IMR-90 (cell line): ENCODE data around the gene RIMS4. TPM values are rescaled to one million over a fixed set of nuclear protein-coding genes. Genes with fewer than 3 reads are reported as not detected.

Experiments used
- ATAC-seq: fragments of 200-7000 bp; cut with Tn5 transposase; 2 replicates; pipeline ENCODE4 v1.9.1; 2020; ENCODE audit warnings: low read depth, mild to moderate bottlenecking, moderate library complexity
- BruUV-seq: library from RNA; stranded (reverse); fragments of 400-500 nt; replicated peaks from 2 replicates; lab custom pipeline; 2021; lab: Mats Ljungman, UMichigan
- CTCF ChIA-PET: fragments of 300-600 bp; formaldehyde crosslinking; extraction: SDS; loops from one replicate; lab custom pipeline; 2021; ENCODE audit warnings: antibody characterized with exemption; lab: Yijun Ruan, JAX
- POLR2A ChIA-PET: fragments of 300-600 bp; sonication (Branson Sonifier 250); formaldehyde crosslinking; loops from one replicate; lab custom pipeline; 2022; ENCODE audit warnings: antibody characterized with exemption; ENCODE audit not compliant: unreplicated experiment; lab: Charles Lee
- DNase-seq: peaks from one replicate; pipeline ENCODE4 v3.0.0; 2013
- H2AFZ ChIP-seq: replicated peaks from 2 replicates; pipeline ENCODE3; 2013; ENCODE audit warnings: low read length, mild to moderate bottlenecking; ENCODE audit not compliant: poor library complexity
- H2AK5ac ChIP-seq: 2 replicates; pipeline ENCODE4 v1.6.1; 2013; ENCODE audit warnings: low read depth, low read length, inconsistent platforms
- H2AK9ac ChIP-seq: replicated peaks from 2 replicates; pipeline ENCODE3; 2013; ENCODE audit warnings: mild to moderate bottlenecking, low read depth, low read length, moderate library complexity; ENCODE audit not compliant: poor library complexity
- H2BK120ac ChIP-seq: 2 replicates; pipeline ENCODE4 v1.6.1; 2013; ENCODE audit warnings: low read depth, low read length, inconsistent platforms
- H2BK15ac ChIP-seq: 3 replicates; pipeline ENCODE4 v1.6.1; 2013; ENCODE audit warnings: low read depth, low read length, inconsistent platforms
- H2BK20ac ChIP-seq: 2 replicates; pipeline ENCODE4 v1.6.1; 2013; ENCODE audit warnings: low read depth, mild to moderate bottlenecking, inconsistent platforms, low read length, moderate library complexity
- H2BK5ac ChIP-seq: 2 replicates; pipeline ENCODE4 v1.6.1; 2013; ENCODE audit warnings: mild to moderate bottlenecking, low read depth, low read length, inconsistent platforms; ENCODE audit not compliant: poor library complexity, severe bottlenecking
- H3K14ac ChIP-seq: replicated peaks from 2 replicates; pipeline ENCODE4 v1.6.1; 2013; ENCODE audit warnings: low read depth, low read length, inconsistent platforms
- H3K18ac ChIP-seq: 2 replicates; pipeline ENCODE4 v1.6.1; 2013; ENCODE audit warnings: low read depth, low read length, control low read depth
- H3K23ac ChIP-seq: 2 replicates; pipeline ENCODE4 v1.6.1; 2013; ENCODE audit warnings: low read depth, low read length, inconsistent platforms
- H3K27ac ChIP-seq: 2 replicates; pipeline ENCODE4 v1.5.1; 2013; ENCODE audit warnings: mild to moderate bottlenecking, control low read depth, low read length; ENCODE audit not compliant: insufficient read depth
- H3K27me3 ChIP-seq: 2 replicates; pipeline ENCODE4 v1.6.1; 2013; ENCODE audit warnings: low read length; ENCODE audit not compliant: control insufficient read depth, insufficient read depth
- H3K36me3 ChIP-seq: 2 replicates; pipeline ENCODE4 v1.6.1; 2013; ENCODE audit warnings: low read length, mixed read lengths; ENCODE audit not compliant: control insufficient read depth, insufficient read depth
- H3K4ac ChIP-seq: 2 replicates; pipeline ENCODE4 v1.6.1; 2013; ENCODE audit warnings: low read depth, low read length, inconsistent platforms
- H3K4me1 ChIP-seq: 2 replicates; pipeline ENCODE4 v1.6.1; 2013; ENCODE audit warnings: low read length, mixed read lengths; ENCODE audit not compliant: control insufficient read depth, insufficient read depth
- H3K4me2 ChIP-seq: 2 replicates; pipeline ENCODE4 v1.6.1; 2013; ENCODE audit warnings: low read depth, mild to moderate bottlenecking, control low read depth, low read length, moderate library complexity
- H3K4me3 ChIP-seq: 2 replicates; pipeline ENCODE4 v1.5.1; 2013; ENCODE audit warnings: low read depth, mild to moderate bottlenecking, control low read depth, low read length, moderate library complexity; ENCODE audit not compliant: insufficient read depth
- H3K56ac ChIP-seq: 2 replicates; pipeline ENCODE4 v1.6.1; 2013; ENCODE audit warnings: low read length, inconsistent platforms; ENCODE audit not compliant: insufficient read depth; ENCODE audit errors: extremely low read depth
- H3K79me1 ChIP-seq, 2 experiments: 2 replicates each; pipeline ENCODE4 v1.6.1; 2013; ENCODE audit warnings: low read length in 2 of 2, inconsistent platforms in 1 of 2, low read depth in 1 of 2
- H3K9ac ChIP-seq: 2 replicates; pipeline ENCODE4 v1.6.1; 2013; ENCODE audit warnings: low read depth, low read length, control low read depth
- H3K9me1 ChIP-seq: 2 replicates; pipeline ENCODE4 v1.6.1; 2013; ENCODE audit warnings: low read length, inconsistent platforms; ENCODE audit not compliant: insufficient read depth
- H3K9me3 ChIP-seq: 2 replicates; pipeline ENCODE4 v1.6.1; 2013; ENCODE audit warnings: low read length; ENCODE audit not compliant: control insufficient read depth, insufficient read depth
- H4K20me1 ChIP-seq: 2 replicates; pipeline ENCODE4 v1.6.1; 2013; ENCODE audit warnings: low read length, inconsistent platforms; ENCODE audit not compliant: insufficient read depth
- H4K5ac ChIP-seq: 2 replicates; pipeline ENCODE4 v1.6.1; 2013; ENCODE audit warnings: mild to moderate bottlenecking, low read depth, low read length, control low read depth
- H4K8ac ChIP-seq, 2 experiments: 2 replicates each; pipeline ENCODE4 v1.6.1; 2013; ENCODE audit warnings: low read depth in 2 of 2, low read length in 2 of 2, control low read depth in 1 of 2, inconsistent platforms in 1 of 2
- H4K91ac ChIP-seq: 2 replicates; pipeline ENCODE4 v1.6.1; 2013; ENCODE audit warnings: low read depth, low read length, inconsistent platforms; ENCODE audit not compliant: insufficient read depth
- CHD1 ChIP-seq: IDR thresholded peaks from 2 replicates; pipeline ENCODE4 v1.6.1; 2012; ENCODE audit warnings: low read depth, low read length, improper control_type of control experiment
- MAZ ChIP-seq: IDR thresholded peaks from 2 replicates; pipeline ENCODE4 v1.6.1; 2012; ENCODE audit warnings: low read depth, mild to moderate bottlenecking, low read length, improper control_type of control experiment, moderate library complexity, borderline replicate concordance
- POLR2A ChIP-seq: IDR thresholded peaks from 2 replicates; pipeline ENCODE4 v1.6.1; 2012; ENCODE audit warnings: mild to moderate bottlenecking, low read depth, low read length
- WGBS, 2 experiments: methylation state at CpG; one replicate each; pipeline versions ENCODE4 v1.1.5 to v1.1.7; 2013; ENCODE audit warnings: missing lambda C conversion rate in 2 of 2; ENCODE audit not compliant: insufficient read length in 1 of 2; ENCODE audit errors: extremely low coverage in 2 of 2; 5-methylcytosine and 5-hydroxymethylcytosine counted together
- dilution Hi-C: fragments of 300-500 bp; cut with HindIII; formaldehyde crosslinking; loops from one replicate; pipeline ENCODE4 v1.14.3; 2018; ENCODE audit warnings: low sequenced_read_pairs; ENCODE audit not compliant: unreplicated experiment
- in situ Hi-C: fragments of 300-500 bp; cut with MboI; formaldehyde crosslinking; loops from 3 replicates; pipeline ENCODE4 v1.14.3; 2019; ENCODE audit warnings: low sequenced_read_pairs, inconsistent platforms, mixed read lengths
- intact Hi-C: fragments of 100-400 bp; cut with micrococcal nuclease; formaldehyde crosslinking; loops from 2 replicates; pipeline ENCODE4 v1.10.0; 2022
- polyA plus RNA-seq, 3 experiments: library from polyadenylated mRNA; depleted of rRNA; stranded (reverse); fragments of >200 nt; gene quantifications; 2 replicates each; pipeline ENCODE4 v1.2.3, GENCODE V29; 2012; ENCODE audit warnings: low replicate concordance in 1 of 3
- total RNA-seq: library from RNA; depleted of rRNA; stranded (reverse); fragments of >200 nt; gene quantifications from 2 replicates; pipeline ENCODE4 v1.2.3, GENCODE V29; 2012

Gene RIMS4
- total and polyA plus RNA-seq, 2 of the 4 experiments (the other 2 are of a cell fraction): not detected

DNA sequence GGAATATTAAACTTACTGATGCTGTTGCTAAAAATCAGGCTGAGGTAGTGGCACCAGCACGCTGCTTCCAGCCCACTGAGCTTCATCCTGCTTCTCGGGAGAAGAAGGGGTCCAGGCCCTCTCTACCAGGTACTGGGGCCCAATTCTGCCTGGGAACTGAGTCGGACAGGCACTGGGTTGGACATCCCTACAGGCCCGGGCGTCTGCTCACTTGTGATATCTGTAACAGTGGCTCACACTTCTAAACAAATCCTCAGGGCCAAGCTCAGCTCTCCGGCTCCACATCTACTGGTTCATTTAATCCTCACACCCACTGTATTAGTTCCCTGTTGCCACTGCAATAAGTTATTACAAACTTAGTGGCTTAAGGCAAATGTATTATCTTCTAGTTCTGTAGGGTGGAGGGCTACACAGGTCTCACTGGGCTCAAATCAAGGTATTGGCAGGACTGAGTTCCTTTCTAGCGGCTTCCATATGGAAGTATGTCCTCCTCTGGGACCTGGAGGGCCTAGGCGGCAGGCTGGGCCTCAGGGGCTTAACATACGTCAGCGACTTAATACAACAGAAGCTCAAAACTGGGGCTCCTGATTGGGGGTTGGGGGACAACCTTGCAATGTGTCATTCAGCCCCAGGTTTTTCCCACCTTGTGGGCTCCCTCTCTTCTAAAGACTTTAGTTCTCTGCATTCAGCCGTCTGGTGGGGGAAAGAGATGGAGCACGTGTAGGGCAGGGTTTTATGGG lies 66.3 kb downstream of the RIMS4 start:
- Histone ChIP-seq H3K36me3 (no peaks in the 10 kb centered on the region), H3K56ac (no peak overlapping the region), H3K9me1 (no peaks in the 10 kb centered on the region), H2BK5ac (no peak overlapping the region), H3K4me1 (peaks cover 1% of the 10 kb centered on the region; the same call in 1 of the 2 replicates), H2AK5ac (no peak overlapping the region), H2BK20ac (no peak overlapping the region), H3K4me2 (no peak overlapping the region), H3K23ac (no peak overlapping the region), H4K91ac (no peak overlapping the region), H3K4ac (no peak overlapping the region), H2AK9ac (no peak overlapping the region), H4K5ac (no peak overlapping the region), H3K18ac (no peak overlapping the region), H2BK120ac (no peak overlapping the region), H3K9ac (no peak overlapping the region), H4K8ac (no peak overlapping the region), H3K4me3 (no peak overlapping the region), H4K20me1 (no peaks in the 10 kb centered on the region; the same call in 1 of the 2 replicates), H3K27me3 (peaks cover 73% of the 10 kb centered on the region), H3K14ac (no peak overlapping the region), H3K9me3 (no peaks in the 10 kb centered on the region), H2BK15ac (no peak overlapping the region), H3K79me1 (no peaks in the 10 kb centered on the region), H3K27ac (no peak overlapping the region), H2AFZ (no peak overlapping the region)
- in situ Hi-C loops (loop anchor here (5.0 kb wide), 1 partner anchor 123 kb away; no protein-coding TSS in a partner anchor), intact Hi-C loops (no loop called here), dilution Hi-C loops (no loop called here)
- WGBS, 2 experiments: 84% methylated on average over 7 of the region's 12 CpGs; no CpG with 5 or more reads in 1 of the 2 experiments
- DNase-seq: no peak
- no peak for ATAC-seq
- no peak for TF ChIP-seq CHD1
- TF ChIP-seq POLR2A: no peak
- no peak for TF ChIP-seq MAZ
- BruUV-seq: no TSS peak
- ChIA-PET POLR2A (no interaction called here), CTCF (interaction anchor here (0.7 kb wide), 1 partner anchor 206 kb away, joined by 3 read pairs; no protein-coding TSS in a partner anchor)
